HG02588 (cell line): ENCODE results near the gene TRMT11.
A peak's percentile ranks its signal among the peaks of the same experiment; 100 is the strongest.
"Not testable (repeated sequence)": the region's sequence is repeated elsewhere in the genome, so short reads cannot be mapped to it uniquely, and the experiment has no call there.

Source experiments
- ATAC-seq: cut with Tn5 transposase; IDR thresholded peaks from one replicate; pipeline ENCODE4 v1.9.1; 2021; ENCODE audit warnings: mild to moderate bottlenecking, moderate library complexity; ENCODE audit not compliant: unreplicated experiment

Gene TRMT11

GRCh38 chr6:125955973-125956372 is 30.4 kb upstream of the TRMT11 start:
- ATAC-seq = no peak

GRCh38 chr6:125956506-125957390 is 29.6 kb upstream of the TRMT11 start, which contains the start of gene HINT3:
Gene HINT3, plus strand, starts transcription at chr6:125956770. Its CDS starts 208 bp downstream, at chr6:125956978.
- ATAC-seq = peak; percentile 94

GRCh38 chr6:125957391-125957693 is 29.0 kb upstream of the TRMT11 start:
- ATAC-seq = no peak

GRCh38 chr6:125957845-125958244 is 28.5 kb upstream of the TRMT11 start:
- no peak for ATAC-seq

GRCh38 chr6:125959041-125959440 is 27.3 kb upstream of the TRMT11 start:
- no peak for ATAC-seq

GRCh38 chr6:125961117-125961516 is 25.2 kb upstream of the TRMT11 start:
- no peak for ATAC-seq

- ATAC-seq = no peak
Measured at GRCh38 chr6:125962900-125963497, 23.3 kb upstream of the TRMT11 start.

GRCh38 chr6:125963817-125964216 is 22.5 kb upstream of the TRMT11 start:
- no peak for ATAC-seq

GRCh38 chr6:125966569-125966968 is 19.8 kb upstream of the TRMT11 start:
- no peak for ATAC-seq

- no peak for ATAC-seq
Measured at GRCh38 chr6:125968493-125968892, 17.8 kb upstream of the TRMT11 start.

- ATAC-seq = no peak
Measured at GRCh38 chr6:125970760-125971159, 15.6 kb upstream of the TRMT11 start.

- ATAC-seq = not testable (repeated sequence)
Measured at GRCh38 chr6:125972478-125972877, 13.9 kb upstream of the TRMT11 start.

GRCh38 chr6:125974214-125974866 is 12.0 kb upstream of the TRMT11 start:
- no peak for ATAC-seq

- no peak for ATAC-seq
Measured at GRCh38 chr6:125979101-125979500, 7.2 kb upstream of the TRMT11 start.

GRCh38 chr6:125981571-125982185 is 4.7 kb upstream of the TRMT11 start:
- no peak for ATAC-seq

- no peak for ATAC-seq
Measured at GRCh38 chr6:125983246-125983945, 2.9 kb upstream of the TRMT11 start.

- ATAC-seq = no peak
Measured at GRCh38 chr6:125984311-125984710, 2.0 kb upstream of the TRMT11 start.

GRCh38 chr6:125985522-125985921 is 818 bp upstream of the TRMT11 start:
- no peak for ATAC-seq

- no peak for ATAC-seq
Measured at GRCh38 chr6:125985979-125986300, 400 bp upstream of the TRMT11 start.

GRCh38 chr6:125987026-125987617 is 782 bp downstream of the TRMT11 start:
- peak; percentile 18 for ATAC-seq

- no peak for ATAC-seq
Measured at GRCh38 chr6:125988280-125988679, 1.9 kb downstream of the TRMT11 start.
